DND-41 (cell line): ENCODE measurements around the gene HLCS.

ENCODE experiments used
- EZH2 ChIP-seq: IDR thresholded peaks from 3 replicates; pipeline ENCODE4 v1.6.1; 2012; ENCODE audit warnings: borderline replicate concordance, low read depth, mild to moderate bottlenecking, moderate library complexity, low read length, inconsistent platforms; ENCODE audit not compliant: severe bottlenecking
- TF ChIP-seq, protein P1 (sequence below): IDR thresholded peaks from 2 replicates; pipeline ENCODE4 v1.5.1; 2012; ENCODE audit warnings: borderline replicate concordance, low read length, moderate library complexity, mild to moderate bottlenecking; ENCODE audit not compliant: poor library complexity, severe bottlenecking; ENCODE audit errors: extremely low read depth

DNA sequence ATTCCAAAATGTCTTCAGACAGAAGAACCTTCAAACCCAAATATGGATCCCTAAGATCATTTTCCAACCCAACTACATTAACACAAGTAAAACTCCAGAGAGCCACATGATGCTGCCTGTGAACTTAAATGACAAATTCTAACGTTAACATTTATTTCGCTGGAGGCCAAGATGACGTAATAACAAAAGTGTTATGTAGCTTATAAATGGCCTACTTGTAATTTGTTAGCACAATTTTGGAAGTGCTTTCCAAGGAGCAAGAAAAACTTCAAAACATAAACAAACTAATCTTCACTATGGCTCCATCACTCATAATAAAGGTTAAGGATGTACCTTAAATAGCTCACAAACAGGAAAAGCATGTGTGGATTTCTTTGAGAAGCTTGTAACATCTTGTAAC lies 126.7 kb downstream of the HLCS start:
- TF ChIP-seq EZH2 = no peak
- TF ChIP-seq, protein P1, sequence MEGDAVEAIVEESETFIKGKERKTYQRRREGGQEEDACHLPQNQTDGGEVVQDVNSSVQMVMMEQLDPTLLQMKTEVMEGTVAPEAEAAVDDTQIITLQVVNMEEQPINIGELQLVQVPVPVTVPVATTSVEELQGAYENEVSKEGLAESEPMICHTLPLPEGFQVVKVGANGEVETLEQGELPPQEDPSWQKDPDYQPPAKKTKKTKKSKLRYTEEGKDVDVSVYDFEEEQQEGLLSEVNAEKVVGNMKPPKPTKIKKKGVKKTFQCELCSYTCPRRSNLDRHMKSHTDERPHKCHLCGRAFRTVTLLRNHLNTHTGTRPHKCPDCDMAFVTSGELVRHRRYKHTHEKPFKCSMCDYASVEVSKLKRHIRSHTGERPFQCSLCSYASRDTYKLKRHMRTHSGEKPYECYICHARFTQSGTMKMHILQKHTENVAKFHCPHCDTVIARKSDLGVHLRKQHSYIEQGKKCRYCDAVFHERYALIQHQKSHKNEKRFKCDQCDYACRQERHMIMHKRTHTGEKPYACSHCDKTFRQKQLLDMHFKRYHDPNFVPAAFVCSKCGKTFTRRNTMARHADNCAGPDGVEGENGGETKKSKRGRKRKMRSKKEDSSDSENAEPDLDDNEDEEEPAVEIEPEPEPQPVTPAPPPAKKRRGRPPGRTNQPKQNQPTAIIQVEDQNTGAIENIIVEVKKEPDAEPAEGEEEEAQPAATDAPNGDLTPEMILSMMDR = no peak
